Measurements from ENCODE around the gene GSTT2.
A peak's percentile ranks its signal among the peaks of the same experiment; 100 is the strongest.

GSTT2 gene

GRCh38 chr22:24006207-24006913 lies 26.4 kb downstream of the GSTT2 start:
- Histone ChIP-seq H3K4me1 (ENCODE audit: control insufficient read depth, insufficient read depth, low read length) (peaks cover 4% of the 10 kb centered on the region), H3K27me3 (ENCODE audit: control insufficient read depth, insufficient read depth, low read length) (no peaks in the 10 kb centered on the region), H3K9ac (ENCODE audit: low read length) (no peak overlapping the region), H3K27ac (ENCODE audit: low read depth, low read length) (no peak overlapping the region), H3K36me3 (ENCODE audit: control insufficient read depth, insufficient read depth, low read length) (no peaks in the 10 kb centered on the region), H3K4me3 (ENCODE audit: low read length) (no peak overlapping the region)

DNA sequence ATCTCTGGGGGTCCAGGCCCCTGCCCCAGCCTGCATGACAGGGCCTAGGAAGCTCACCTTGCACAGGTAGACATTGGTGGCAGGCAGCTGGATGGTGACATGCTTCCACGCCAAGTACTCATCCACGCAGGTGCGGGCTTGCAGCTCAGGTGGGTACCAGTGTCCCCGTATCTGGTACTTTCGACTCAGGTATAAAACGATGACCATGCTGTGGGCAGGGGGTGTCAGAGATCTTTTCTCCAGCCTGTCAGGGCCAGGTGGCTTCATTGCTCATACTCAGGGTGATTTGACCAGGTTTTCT lies 26.9 kb downstream of the GSTT2 start:
- peaks cover 4% of the 10 kb centered on the region for H3K4me1 ChIP-seq (ENCODE audit: control insufficient read depth, insufficient read depth, low read length)
- no peak overlapping the region for H3K27ac ChIP-seq (ENCODE audit: low read depth, low read length)
- no peaks in the 10 kb centered on the region for H3K27me3 ChIP-seq (ENCODE audit: control insufficient read depth, insufficient read depth, low read length)
- H3K9ac ChIP-seq (ENCODE audit: low read length): no peak overlapping the region
- no peak overlapping the region for H3K4me3 ChIP-seq (ENCODE audit: low read length)
- H3K36me3 ChIP-seq (ENCODE audit: control insufficient read depth, insufficient read depth, low read length): no peaks in the 10 kb centered on the region

- Histone ChIP-seq H3K4me3 (ENCODE audit: low read length) (no peak overlapping the region), H3K4me1 (ENCODE audit: control insufficient read depth, insufficient read depth, low read length) (peaks cover 4% of the 10 kb centered on the region), H3K36me3 (ENCODE audit: control insufficient read depth, insufficient read depth, low read length) (no peaks in the 10 kb centered on the region), H3K27me3 (ENCODE audit: control insufficient read depth, insufficient read depth, low read length) (no peaks in the 10 kb centered on the region), H3K9ac (ENCODE audit: low read length) (no peak overlapping the region), H3K27ac (ENCODE audit: low read depth, low read length) (no peak overlapping the region)
These were observed 27.5 kb downstream of the GSTT2 start for GRCh38 chr22:24007253-24008021.

GRCh38 chr22:24008022-24008283 lies 28.0 kb downstream of the GSTT2 start:
- Histone ChIP-seq H3K4me1 (ENCODE audit: control insufficient read depth, insufficient read depth, low read length) (peaks cover 4% of the 10 kb centered on the region), H3K36me3 (ENCODE audit: control insufficient read depth, insufficient read depth, low read length) (no peaks in the 10 kb centered on the region), H3K27ac (ENCODE audit: low read depth, low read length) (no peak overlapping the region), H3K9ac (ENCODE audit: low read length) (no peak overlapping the region), H3K4me3 (ENCODE audit: low read length) (no peak overlapping the region), H3K27me3 (ENCODE audit: control insufficient read depth, insufficient read depth, low read length) (no peaks in the 10 kb centered on the region)

DNA sequence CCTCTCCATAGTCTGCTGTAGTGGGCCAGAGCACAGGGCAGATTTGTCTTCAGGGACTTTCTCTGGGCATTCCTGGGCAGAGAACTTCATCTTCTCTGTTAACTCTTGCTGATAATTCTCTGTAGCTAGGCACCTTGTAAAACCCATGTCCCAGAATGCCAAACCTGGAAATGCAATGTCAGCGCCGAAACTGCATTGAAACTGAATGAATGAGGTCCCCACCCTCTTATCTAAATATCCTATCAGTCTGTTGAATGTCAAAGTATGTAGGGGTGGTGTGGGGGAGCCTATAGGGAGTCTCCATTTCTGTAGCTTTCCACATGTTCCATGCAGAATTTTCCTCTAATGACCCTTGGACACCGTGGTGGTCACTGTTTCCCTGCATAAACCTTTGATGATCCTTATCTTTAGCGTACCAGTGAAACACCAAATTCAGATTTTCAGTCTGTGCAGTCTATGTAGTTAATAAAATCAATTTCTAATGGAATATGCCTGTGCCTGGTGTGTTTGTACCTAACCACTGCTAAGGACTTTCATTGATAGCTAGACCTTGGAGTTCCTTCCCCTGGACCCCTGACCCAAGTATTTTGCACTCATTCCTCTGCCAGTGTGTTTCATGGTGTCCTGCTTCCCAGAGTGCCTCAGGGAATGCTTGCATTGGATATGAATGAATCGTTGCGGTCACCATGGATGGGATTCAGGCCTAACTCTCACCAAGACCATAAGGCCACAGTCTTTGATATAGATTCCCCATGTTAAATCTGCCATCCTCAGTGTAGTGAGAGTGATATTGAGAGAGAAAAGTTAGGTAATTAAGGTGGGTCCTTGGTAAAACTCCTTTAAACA lies 28.7 kb downstream of the GSTT2 start:
- Histone ChIP-seq H3K27me3 (ENCODE audit: control insufficient read depth, insufficient read depth, low read length) (no peaks in the 10 kb centered on the region), H3K27ac (ENCODE audit: low read depth, low read length) (no peak overlapping the region), H3K36me3 (ENCODE audit: control insufficient read depth, insufficient read depth, low read length) (no peaks in the 10 kb centered on the region), H3K4me1 (ENCODE audit: control insufficient read depth, insufficient read depth, low read length) (peaks cover 4% of the 10 kb centered on the region), H3K4me3 (ENCODE audit: low read length) (no peak overlapping the region), H3K9ac (ENCODE audit: low read length) (no peak overlapping the region)

- Histone ChIP-seq H3K4me1 (ENCODE audit: control insufficient read depth, insufficient read depth, low read length) (peaks cover 4% of the 10 kb centered on the region), H3K9ac (ENCODE audit: low read length) (no peak overlapping the region), H3K4me3 (ENCODE audit: low read length) (no peak overlapping the region), H3K27ac (ENCODE audit: low read depth, low read length) (no peak overlapping the region), H3K36me3 (ENCODE audit: control insufficient read depth, insufficient read depth, low read length) (no peaks in the 10 kb centered on the region), H3K27me3 (ENCODE audit: control insufficient read depth, insufficient read depth, low read length) (no peaks in the 10 kb centered on the region)
These were observed 29.5 kb downstream of the GSTT2 start for GRCh38 chr22:24009227-24010017.

- Histone ChIP-seq H3K27me3 (ENCODE audit: control insufficient read depth, insufficient read depth, low read length) (no peaks in the 10 kb centered on the region), H3K4me1 (ENCODE audit: control insufficient read depth, insufficient read depth, low read length) (peaks cover 4% of the 10 kb centered on the region), H3K27ac (ENCODE audit: low read depth, low read length) (no peak overlapping the region), H3K36me3 (ENCODE audit: control insufficient read depth, insufficient read depth, low read length) (no peaks in the 10 kb centered on the region), H3K9ac (ENCODE audit: low read length) (no peak overlapping the region), H3K4me3 (ENCODE audit: low read length) (no peak overlapping the region)
These were observed 30.1 kb downstream of the GSTT2 start for GRCh38 chr22:24010018-24010391.

GRCh38 chr22:24011735-24012068 lies 31.8 kb downstream of the GSTT2 start:
- H3K36me3 ChIP-seq (ENCODE audit: control insufficient read depth, insufficient read depth, low read length): no peaks in the 10 kb centered on the region
- H3K27ac ChIP-seq (ENCODE audit: low read depth, low read length): peak overlapping the region; percentile 46
- H3K27me3 ChIP-seq (ENCODE audit: control insufficient read depth, insufficient read depth, low read length): no peaks in the 10 kb centered on the region
- H3K9ac ChIP-seq (ENCODE audit: low read length): peak overlapping the region; percentile 69
- peak overlapping the region; percentile 90 for H3K4me3 ChIP-seq (ENCODE audit: low read length)
- no peaks in the 10 kb centered on the region for H3K4me1 ChIP-seq (ENCODE audit: control insufficient read depth, insufficient read depth, low read length)

- no peak overlapping the region for H3K9ac ChIP-seq (ENCODE audit: low read length)
- no peaks in the 10 kb centered on the region for H3K4me1 ChIP-seq (ENCODE audit: control insufficient read depth, insufficient read depth, low read length)
- H3K36me3 ChIP-seq (ENCODE audit: control insufficient read depth, insufficient read depth, low read length): no peaks in the 10 kb centered on the region
- no peaks in the 10 kb centered on the region for H3K27me3 ChIP-seq (ENCODE audit: control insufficient read depth, insufficient read depth, low read length)
- H3K4me3 ChIP-seq (ENCODE audit: low read length): no peak overlapping the region
- H3K27ac ChIP-seq (ENCODE audit: low read depth, low read length): no peak overlapping the region
These were observed 36.2 kb downstream of the GSTT2 start for GRCh38 chr22:24016156-24016555.

GRCh38 chr22:24021304-24021703 lies 41.4 kb downstream of the GSTT2 start:
- H3K4me1 ChIP-seq (ENCODE audit: control insufficient read depth, insufficient read depth, low read length): no peaks in the 10 kb centered on the region
- no peak overlapping the region for H3K9ac ChIP-seq (ENCODE audit: low read length)
- H3K27ac ChIP-seq (ENCODE audit: low read depth, low read length): no peak overlapping the region
- no peaks in the 10 kb centered on the region for H3K27me3 ChIP-seq (ENCODE audit: control insufficient read depth, insufficient read depth, low read length)
- no peaks in the 10 kb centered on the region for H3K36me3 ChIP-seq (ENCODE audit: control insufficient read depth, insufficient read depth, low read length)
- H3K4me3 ChIP-seq (ENCODE audit: low read length): no peak overlapping the region

- Histone ChIP-seq H3K4me1 (ENCODE audit: control insufficient read depth, insufficient read depth, low read length) (no peaks in the 10 kb centered on the region), H3K27ac (ENCODE audit: low read depth, low read length) (no peak overlapping the region), H3K4me3 (ENCODE audit: low read length) (no peak overlapping the region), H3K27me3 (ENCODE audit: control insufficient read depth, insufficient read depth, low read length) (no peaks in the 10 kb centered on the region), H3K36me3 (ENCODE audit: control insufficient read depth, insufficient read depth, low read length) (no peaks in the 10 kb centered on the region), H3K9ac (ENCODE audit: low read length) (no peak overlapping the region)
These were observed 43.4 kb downstream of the GSTT2 start for GRCh38 chr22:24023204-24023789.

DNA sequence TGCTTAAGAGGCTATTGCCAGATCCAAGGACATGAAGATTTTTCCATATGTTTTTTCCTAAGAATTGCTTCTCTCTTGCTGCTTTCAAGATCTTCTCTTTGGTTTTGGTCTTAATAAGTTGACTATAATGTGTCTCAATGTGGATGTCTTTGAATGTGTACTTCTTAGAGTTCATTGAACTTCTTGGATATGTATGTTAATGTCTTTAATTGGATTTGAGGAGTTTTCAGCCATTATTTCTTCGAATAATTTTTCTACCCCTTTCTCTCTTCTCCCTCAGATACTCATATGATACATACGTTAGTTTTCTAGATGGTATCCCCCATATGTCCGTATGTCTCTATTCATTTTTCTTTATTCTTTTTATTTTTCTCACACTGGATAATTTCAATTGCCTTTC lies 44.4 kb downstream of the GSTT2 start:
- Histone ChIP-seq H3K36me3 (ENCODE audit: control insufficient read depth, insufficient read depth, low read length) (no peaks in the 10 kb centered on the region), H3K27me3 (ENCODE audit: control insufficient read depth, insufficient read depth, low read length) (no peaks in the 10 kb centered on the region), H3K9ac (ENCODE audit: low read length) (no peak overlapping the region), H3K27ac (ENCODE audit: low read depth, low read length) (no peak overlapping the region), H3K4me3 (ENCODE audit: low read length) (no peak overlapping the region), H3K4me1 (ENCODE audit: control insufficient read depth, insufficient read depth, low read length) (no peaks in the 10 kb centered on the region)

Data from rectal smooth muscle tissue (tissue), 1 donor.